COLO829 (cell line): ENCODE data around the gene GKN1.

Experiments
- DNase-seq: peaks from one replicate; pipeline ENCODE4 v3.0.0; 2012; ENCODE audit warnings: low spot score

Gene GKN1

GRCh38 chr2:69010437-69011194 lies 36.2 kb downstream of the GKN1 start:
- DNase-seq: no peak

DNA sequence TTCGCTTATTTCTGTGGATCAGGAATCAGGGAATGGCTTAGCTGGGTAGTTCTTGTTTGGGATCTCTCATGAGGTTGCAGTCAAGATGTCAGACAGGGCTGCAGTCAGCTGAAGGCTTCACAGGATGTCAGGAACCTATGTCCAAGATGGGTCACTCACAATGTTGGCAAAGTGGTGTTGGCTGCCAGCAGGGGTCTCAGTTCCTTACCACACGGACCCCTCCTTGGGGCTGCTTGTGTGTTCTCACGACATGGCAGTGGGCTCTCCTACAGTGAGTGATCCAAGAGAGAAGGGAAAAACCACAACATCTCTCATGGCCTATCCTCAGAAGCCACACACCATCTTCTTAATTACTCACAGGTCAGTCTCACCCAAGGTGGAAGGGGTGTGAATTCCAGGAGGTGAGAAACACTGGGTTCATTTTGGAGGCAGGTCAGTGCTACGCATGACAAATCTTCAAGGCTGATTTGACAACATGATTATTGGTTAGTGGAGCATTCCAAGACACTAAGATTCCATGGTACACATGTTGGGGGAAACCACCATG lies 37.2 kb downstream of the GKN1 start:
- DNase-seq: no peak

DNA sequence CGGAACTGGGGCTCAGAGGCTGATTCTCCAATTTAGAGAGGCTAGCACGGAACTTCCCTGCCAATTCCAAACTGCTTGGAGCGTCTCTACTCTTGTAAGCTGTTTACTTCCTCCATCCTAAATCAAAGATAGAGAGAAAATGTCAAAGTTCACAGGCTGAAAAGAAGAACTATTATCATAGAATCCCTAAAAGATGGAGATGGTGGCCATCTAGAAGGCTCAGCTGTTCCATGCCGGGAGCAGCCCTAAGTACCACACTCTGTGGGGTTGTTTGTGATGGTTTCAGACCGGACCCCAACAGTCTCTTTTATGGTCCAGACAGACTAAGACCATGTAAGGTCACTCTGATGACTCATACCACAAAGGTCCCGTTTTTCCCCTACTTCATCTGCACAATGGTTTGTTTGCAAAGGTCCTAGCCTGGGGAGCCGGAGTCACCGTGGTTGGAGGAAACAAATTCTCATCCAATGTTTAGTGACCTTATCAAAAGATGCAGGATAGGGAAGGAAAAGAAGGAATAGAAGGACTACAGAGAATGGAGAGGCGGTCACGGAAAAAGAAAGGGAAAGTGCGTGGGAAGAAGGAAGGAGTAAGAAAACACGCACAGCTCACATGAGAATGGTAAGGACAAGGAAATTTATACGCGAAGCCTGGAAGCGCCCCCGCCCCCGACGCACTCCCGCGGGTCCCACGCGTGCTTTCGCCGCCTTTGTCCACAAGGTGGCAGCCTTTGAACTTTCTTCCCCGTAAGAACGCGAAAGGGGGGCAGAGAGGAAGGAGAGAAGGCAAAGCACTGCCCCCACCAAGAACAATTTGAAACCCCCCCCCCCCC lies 38.1 kb downstream of the GKN1 start:
- DNase-seq: peak; percentile 47

- no peak for DNase-seq
These were observed 38.9 kb downstream of the GKN1 start, which contains the start of gene ANTXR1 for GRCh38 chr2:69013142-69013839. Gene ANTXR1, plus strand, starts transcription at chr2:69013179. Its CDS starts 321 bp downstream, at chr2:69013500.

DNA sequence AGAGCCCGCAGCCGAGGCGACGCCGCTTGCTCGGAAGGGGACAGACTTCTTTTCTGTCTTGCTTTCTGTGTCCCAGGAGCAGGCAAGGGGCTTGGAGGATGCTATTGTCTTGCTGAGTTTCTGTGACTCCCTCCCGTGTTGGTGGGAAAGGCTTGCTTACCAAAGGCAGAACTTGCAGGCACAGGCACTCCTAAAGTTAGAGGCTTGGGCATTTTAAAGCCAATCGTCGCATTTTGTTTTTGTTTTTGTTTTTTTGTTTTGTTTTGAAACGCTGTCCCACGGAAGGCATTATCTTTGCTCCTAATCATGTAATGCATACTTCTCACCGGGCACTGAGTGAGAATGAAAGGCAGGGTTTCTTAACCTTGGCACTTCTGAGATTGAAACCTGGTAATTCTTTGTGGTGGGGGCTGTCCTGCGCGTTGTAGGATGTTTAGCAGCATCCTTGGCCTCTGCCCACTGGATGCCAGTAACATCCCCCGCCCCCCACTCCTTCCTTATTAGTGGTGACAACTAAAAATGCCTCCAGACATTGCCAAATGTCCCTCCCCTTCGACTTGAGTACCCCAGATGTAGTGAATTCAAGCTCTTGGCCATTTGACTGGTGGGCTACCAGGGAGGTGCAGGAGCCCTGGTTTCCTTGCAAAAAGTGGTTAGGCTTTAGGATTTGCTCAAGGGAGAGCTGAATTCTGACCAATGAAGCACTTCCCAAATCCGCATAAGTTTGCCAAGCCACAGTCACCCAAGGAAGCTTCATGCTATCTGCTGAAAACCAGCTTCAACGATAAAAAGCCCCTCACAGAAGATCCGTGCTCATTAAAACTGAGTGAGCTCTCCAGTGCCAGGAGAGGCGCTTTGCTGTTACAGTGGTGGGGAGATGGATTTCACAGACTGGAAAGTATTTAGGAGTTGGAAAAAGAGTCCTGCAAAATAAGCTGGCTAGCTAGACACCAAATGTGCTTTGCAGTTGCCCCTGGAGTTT lies 39.7 kb downstream of the GKN1 start:
- DNase-seq: no peak

GRCh38 chr2:69017080-69017479 lies 42.6 kb downstream of the GKN1 start:
- DNase-seq: no peak

DNA sequence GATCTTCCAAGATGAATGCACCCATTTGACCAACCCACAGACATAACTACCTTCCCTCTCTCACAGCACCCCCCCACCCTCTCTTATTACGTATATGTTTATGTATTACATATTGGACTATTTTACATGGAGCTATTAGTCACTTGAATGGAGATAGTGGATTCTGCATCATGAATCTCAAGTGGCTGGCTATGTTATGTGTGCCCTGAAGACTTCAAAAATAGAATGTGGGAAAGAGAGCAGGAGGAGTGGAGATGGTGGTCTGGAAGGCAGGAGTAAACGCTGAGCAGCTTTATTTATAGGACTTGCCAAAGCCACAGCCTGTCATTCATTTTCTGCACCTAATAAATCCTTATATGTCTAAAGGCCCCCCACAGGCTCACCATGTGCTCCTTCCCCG lies 43.4 kb downstream of the GKN1 start:
- no peak for DNase-seq

- DNase-seq: no peak
These were observed 44.3 kb downstream of the GKN1 start for GRCh38 chr2:69018678-69019095.

DNA sequence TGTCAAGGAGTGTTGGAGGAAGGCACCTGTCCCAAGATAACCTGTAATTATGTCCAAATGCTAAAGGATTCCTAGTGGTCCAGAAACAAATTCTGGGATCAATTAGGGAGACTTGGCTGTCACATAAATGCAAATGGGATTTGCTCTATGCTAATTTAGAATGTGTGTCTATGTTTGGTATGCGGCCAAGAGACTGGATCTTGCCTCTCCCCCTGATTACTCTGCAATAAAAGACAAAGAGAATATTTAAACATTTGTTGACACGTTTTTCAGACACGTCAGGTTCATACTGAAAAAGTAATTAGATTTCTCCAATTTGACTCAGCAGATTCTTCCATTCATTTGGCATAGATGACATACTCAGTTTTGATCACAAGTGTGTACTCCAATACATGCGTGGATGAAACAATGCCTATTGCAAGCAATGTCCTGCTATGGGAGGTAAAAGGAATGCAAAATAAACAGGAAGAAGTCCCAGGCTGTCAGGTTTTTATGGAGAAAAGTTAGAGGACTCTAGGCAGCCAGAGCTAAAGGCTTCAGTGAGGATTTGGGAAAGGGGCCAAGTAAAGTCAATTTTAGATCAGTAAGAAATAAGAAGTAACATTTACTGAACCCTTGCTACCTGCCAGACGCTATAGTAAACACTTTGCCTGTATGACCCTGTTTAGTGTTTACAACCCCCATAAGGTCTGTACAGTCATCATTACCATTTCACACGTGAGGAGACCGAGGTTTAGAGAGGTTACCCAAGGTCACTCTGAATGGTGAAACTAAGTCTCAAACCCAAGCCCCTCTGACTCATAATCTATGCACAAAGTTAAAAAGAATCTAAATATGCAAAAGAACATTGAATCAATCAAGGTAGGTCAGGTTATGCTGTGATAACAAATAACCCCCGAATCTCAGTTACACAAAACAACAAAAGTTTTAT lies 46.3 kb downstream of the GKN1 start:
- no peak for DNase-seq

GRCh38 chr2:69021727-69022126 lies 47.3 kb downstream of the GKN1 start:
- no peak for DNase-seq

DNA sequence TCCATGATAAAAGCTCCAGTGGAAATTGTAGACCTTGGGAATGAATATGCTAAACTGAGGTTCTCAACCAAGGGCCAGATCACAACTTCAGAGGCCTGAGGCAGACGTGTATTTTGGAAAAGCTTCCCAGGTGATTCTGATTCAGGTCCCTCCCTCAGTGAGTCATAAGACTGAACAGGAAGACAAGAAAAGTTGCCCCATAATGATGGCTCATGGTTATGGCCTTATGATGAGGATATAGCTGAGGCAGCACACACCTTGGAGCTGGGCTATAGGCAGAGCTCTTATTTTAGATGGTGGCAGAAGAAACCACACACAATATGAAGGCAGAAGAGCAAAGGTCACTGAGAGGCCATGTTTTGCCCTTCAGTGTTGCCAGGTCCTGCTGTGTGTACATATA lies 48.1 kb downstream of the GKN1 start:
- no peak for DNase-seq

DNA sequence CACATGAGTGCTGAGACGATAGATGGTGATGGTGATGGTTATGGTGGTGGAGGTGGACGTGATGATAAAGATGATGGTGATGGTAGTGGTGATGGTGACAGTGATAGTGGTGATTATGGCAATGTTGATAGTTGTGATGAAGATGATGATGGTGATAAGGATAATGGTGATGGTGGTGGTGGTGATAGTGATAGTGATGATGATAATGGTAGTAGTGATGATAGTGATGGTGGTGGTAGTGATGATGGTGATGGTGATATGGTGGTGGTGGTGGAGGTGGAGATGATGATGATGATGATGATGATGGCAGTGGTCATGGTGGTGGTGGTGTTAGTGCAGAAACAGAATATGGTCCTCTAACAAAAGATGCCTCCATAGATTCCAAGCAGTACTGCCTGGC lies 48.8 kb downstream of the GKN1 start:
- no peak for DNase-seq

DNA sequence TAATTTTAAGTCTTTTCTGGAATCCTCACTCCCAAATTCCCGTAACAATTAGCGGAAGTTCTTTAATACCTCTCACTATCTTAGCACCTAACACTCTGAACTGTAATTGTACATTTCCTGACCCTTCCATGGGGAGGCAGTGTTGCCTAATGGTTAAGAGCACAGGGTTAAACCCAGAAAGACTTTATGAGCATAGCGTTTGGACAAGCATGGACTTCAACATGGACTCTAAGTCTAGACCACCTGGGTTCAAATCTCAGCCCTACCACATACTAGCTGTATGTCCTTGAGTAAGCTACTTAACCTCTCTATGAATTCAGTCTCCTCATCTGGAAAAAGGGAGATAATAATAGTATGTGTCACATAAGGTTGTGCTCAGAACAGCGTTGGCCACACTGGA lies 51.6 kb downstream of the GKN1 start:
- peak; percentile 39 for DNase-seq

DNA sequence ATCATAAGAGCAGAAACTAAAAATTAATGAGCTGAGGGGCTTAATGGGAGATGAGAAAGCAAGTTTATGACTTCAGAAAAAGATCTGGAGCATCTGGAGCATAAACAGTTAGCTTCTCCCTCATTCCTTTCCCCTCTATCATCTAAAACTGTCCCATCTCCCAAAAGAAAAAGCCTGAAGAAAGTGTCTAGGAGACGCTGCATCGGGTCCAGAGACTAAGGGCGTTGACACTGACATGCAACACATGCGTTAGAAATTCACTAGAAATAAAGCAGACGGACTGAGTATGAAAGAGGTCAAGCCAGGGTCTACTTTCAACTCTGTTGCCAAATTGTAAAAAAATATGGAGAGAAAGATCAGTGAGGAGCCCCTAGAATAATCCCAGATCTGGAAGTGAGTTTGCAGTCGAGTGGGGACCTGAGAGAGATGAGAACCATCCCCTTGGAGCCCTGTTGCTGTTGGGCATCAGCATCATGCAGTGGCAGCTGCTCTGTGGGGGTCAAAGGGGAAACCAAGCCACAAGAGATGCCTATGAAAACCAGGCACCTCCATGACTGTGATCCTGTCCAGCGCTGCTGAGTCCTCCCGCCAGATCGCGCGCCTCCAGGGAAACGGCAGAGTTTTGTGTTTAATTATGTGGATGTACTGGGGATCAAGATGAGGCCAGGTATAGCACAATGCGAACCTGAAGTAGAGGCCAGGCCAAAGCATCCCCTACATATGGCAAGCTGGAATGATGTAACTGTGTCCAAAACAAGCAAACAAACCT lies 52.4 kb downstream of the GKN1 start:
- no peak for DNase-seq
